GM21576 (cell line): ENCODE measurements around the gene KRT71.

Source experiments
- ATAC-seq: cut with Tn5 transposase; IDR thresholded peaks from one replicate; pipeline ENCODE4 v1.9.1; 2021; ENCODE audit warnings: mild to moderate bottlenecking, moderate library complexity; ENCODE audit not compliant: unreplicated experiment

Gene KRT71

DNA sequence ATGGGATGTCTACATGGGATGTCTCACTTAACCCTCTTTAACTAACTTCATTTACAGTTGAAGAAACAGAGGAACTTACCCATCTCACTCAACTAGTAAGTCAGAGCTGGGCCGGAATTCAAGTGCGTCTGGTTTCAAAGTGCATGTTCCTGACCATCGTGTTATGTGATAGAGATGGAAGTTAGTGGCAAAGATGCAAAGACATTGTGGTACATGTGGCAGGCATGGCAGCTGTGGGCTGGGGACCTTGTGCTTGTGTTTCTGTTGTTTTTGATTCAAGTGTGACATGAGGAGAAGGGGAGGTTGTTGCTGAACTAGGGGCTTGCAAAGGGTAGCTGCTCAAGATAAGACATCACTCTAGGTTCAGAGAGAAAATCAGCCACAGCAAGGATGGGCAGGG, 23.0 kb upstream of the KRT71 start:
- ATAC-seq = no peak

DNA sequence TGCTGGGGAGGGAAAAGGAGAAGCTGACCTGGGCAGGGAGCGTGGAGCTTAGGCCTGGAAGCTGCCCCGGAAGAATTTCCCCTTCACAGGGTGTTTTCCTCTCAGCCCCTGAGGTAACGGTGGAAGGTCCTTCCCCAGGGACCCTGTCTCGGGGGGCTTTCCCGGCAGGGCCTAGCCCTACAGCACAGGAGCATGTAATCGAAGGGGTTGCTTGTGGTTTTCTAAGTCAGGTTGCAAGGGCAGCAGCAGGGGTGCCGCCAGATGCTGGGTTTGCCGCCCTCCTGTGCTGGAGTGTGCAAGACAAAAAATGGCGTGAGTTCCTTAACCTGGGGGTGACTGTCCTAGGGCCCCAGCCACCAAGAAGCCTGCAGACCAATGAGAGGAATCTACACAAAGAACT, 22.3 kb upstream of the KRT71 start:
- no peak for ATAC-seq

DNA sequence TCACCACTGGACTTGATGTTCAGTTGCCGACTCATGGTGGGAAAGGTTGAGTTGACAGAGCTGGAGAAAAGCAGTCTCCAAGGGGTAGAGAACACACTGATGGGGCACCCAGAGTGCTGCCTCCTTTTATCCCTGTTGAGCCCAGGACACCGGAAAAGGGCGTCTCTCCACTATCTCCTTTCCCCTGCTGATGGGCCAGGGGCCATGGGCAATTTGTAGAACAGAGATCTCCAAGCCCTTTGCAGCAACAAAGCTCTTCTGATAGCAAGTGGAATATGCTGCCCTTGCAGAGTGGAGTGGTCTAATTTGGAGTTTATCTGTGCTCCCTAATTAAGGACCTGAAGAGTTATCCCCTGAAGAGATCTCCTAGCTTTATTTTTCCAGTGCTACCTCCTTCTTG, 20.8 kb upstream of the KRT71 start, which contains the start of gene KRT74:
Gene KRT74, minus strand, starts transcription at position 101 of the 400 bp plus-strand sequence. Its CDS starts 66 bp downstream, at position 35.
- no peak for ATAC-seq

DNA sequence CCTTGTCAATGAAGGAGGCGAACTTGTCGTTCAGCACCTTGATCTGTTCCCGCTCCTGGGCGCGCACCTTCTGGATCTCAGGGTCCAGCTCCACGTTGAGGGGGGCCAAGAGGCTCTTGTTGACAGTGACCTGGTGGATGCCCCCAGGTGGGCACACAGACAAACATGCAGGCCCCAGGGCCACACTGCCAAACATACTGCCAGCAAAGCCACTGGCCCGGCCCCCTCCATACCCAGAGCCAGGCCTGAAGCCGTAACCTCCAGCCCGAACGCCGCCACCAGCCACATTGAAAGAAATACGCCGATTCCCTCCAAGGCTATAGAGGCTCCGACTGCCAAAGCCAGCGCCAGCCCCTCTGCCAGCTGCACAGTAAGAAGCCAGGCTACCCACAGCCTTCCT, 20.4 kb upstream of the KRT71 start:
- ATAC-seq = no peak

DNA sequence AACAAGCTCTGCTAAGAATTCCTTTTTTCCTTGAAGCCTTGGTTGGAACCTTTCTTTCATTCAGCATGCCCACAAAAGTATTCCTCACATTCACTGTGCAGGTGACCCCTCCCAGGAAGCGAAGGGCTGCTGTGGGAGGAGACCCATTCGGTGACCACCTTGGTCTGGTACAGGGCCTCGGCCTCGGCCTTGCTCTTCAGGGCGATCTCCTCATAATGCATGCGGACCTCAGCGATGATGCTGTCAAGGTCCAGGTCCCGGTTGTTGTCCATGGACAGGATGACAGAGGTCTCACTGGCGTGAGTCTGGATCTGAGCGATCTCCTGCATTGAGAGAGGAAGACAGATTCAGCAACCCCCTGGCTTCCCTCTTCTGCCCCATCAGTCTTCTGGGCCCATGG, 17.6 kb upstream of the KRT71 start:
- ATAC-seq = no peak

DNA sequence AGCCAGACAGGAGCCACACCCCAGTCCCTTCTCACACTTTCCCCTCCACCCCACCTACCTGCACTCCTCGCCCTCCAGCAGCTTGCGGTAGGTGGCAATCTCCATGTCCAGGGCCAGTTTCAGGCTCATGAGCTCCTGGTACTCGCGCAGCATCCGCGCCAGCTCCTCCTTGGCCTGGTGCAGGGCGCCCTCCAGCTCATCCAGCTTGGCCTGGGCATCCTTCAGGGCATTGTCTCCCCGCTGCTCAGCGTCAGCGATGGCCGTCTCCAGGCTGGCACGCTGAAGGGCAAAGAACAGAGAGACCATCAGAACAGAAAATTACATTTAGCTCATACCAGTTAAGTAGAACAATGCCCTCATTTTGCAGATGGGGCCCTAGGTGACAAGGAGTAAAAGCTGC, 15.2 kb upstream of the KRT71 start:
- ATAC-seq = no peak

DNA sequence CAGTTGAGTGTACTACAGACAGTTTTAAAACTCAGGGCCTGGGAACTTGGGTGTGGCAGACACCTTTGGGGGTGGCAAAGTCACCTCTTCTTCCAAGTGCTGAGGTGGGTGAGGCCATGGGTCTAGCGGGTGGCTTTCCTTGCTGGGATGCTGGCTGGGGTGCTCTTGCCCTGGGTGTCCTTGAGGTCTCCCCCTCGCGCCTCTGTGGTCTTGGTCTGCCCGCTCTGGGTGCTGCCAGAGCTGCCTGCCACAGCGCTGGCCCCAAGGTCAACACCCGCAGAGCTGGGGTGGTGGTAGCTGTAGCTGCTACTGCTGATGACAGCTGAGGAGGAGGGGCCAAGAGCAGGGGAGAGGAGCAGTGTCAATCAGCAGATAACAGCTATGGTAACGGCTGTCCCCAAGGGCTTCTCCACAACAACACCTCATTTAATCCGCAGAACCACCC, 13.9 kb upstream of the KRT71 start:
- no peak for ATAC-seq

DNA sequence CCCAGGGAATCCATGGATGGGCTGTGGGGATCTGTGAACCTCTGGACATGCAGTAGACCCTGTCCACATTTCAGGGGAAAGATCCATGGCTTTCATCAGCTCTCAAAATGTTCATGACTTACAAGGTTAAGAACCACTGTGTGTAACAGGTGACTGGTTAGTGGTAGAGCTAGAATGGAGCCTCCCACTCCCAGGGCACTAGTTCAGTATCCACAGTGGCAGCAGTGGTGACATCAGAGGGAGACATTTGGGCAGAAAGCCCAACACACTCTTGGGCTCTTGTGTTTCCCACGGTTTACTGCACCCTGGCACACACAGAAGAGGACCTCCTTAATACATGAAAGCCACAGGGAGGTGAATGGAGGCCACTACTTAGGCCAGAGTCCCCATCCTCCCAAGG, 11.6 kb upstream of the KRT71 start:
- ATAC-seq = no peak

DNA sequence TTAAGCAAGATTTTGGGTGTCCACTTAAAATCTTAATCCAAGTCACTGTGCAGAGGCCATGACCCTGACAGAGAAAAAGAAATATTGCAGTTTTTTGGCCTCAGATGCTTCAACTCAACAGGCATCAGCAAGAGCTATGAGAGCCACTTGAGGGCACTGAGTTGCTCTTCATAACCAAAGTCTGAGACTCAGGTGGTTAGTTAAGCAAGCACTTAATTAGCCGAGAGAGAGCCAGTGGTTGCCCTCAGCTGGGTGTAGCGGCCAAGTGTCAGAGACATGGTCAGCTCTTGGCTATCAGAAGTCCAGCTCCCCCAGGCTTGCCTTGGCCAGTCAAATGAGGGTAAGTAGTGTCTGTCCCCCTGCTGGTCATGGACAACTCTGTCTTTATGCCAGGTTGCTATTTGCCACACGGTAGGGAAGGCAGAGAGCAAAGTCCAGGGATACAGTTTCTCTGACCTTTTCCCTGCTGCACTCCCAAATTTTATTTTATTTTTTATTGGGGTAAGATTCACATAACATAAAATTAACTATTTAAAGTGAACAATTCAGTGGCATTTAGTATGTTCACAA, 9.0 kb upstream of the KRT71 start:
- ATAC-seq = no peak

DNA sequence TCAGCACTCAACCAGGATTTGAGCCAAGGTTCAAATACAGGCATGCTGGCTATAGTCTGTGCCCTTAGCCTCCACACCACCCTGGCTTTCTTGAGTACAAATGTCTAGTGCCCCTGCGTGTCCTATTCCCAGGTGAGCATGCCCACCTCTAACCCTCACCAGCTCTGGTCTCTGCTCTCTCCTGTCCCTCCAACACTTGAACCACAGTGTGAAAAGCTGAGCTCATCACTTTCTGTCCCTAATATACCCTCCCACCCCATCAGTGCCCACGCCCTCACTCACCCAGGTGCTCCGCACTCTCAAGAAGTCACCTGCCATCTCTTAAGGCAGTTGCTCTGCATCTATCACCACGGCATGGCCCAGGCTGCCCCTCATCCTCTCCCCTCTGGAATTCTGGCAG, 7.0 kb upstream of the KRT71 start:
- ATAC-seq = no peak

DNA sequence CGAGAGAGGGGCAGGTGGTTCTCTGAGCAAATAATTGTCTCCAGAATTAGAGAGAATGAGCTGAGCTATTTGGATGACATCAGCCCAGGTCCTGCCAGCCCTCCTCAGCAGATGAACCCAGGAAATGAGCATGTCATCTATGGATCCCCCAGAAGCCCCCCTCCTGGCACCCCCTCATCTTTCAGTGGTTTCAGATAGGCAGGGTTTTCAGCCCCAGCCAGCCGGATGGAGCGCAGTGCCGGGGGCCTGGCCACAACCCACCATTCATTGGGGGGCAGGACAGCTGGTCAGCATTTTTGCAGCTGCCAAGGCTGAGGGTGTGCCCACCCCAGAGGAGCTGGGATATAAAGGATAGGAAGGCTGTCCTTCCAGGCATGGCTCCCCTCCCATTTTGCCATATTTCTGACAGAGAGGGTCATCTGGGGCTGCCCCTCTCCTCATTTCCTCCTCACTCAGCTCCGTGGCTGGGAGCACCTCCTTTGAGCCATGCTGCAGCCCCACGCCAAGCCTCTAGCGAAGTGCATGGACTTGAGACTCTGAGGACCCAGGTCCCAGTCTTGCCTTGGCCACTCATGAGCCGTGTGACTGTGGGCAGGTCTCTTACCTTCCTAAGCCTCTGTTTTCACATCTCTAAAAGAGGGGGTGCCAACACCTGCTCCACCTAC, 6.0 kb upstream of the KRT71 start:
- ATAC-seq = no peak

DNA sequence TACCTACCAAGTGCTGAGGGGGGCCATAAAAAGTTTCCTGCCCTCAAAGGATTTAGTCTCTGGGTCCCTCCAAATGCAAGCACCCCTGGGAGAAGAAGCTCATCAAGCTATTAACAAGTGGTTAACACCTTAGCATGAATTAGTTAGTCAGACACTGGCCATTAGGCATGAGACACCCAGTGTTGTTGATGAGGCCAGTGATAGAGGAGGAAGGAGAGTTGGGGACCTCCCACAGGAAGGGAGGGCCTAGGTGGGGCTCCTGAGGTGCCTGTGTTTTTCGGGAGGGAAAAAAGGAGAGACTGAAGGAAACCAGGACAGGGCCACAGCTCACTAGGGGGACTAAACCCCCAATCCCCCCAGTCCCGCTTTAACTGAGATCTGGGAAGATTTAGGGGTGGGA, 4.5 kb upstream of the KRT71 start:
- ATAC-seq = no peak

DNA sequence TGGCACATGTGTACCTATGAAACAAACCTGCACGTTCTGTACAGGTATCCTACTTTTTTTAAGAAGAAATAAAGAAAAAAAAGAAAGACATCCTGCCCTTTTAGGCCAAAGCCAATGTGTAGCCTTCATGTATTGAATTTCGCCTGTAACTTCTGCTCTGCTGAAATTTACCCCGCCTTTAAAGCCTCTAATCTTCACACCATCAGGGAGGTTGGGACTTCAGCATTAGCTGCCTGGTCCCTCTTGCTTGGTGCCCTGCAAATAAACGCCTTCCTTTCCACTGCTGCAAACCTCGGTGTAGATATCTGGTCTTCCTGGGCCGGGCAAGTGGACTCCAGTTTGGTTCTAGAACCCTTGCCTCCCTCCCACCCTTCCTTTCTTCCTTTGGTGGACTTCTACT, 2.6 kb upstream of the KRT71 start:
- ATAC-seq = no peak

DNA sequence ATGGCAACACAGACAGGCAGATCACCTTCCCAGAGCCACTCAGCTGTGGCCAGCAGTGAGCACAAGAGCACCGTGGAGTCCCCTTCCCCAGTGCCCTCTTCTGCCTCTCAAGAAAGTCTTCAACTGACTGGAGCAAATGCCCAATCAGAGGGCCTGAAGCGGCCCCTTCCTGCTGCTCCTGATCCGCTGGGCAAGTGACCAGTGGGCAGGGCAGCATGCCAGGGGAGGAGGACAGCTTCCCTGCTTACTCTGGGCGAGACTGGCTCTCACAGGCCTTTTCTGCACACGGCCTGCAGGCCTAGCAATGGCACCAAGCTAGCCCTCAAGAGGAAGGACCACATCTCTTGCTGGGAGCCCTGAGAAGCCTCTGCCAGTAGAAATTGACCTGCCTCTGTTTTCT, 890 bp downstream of the KRT71 start:
- no peak for ATAC-seq

DNA sequence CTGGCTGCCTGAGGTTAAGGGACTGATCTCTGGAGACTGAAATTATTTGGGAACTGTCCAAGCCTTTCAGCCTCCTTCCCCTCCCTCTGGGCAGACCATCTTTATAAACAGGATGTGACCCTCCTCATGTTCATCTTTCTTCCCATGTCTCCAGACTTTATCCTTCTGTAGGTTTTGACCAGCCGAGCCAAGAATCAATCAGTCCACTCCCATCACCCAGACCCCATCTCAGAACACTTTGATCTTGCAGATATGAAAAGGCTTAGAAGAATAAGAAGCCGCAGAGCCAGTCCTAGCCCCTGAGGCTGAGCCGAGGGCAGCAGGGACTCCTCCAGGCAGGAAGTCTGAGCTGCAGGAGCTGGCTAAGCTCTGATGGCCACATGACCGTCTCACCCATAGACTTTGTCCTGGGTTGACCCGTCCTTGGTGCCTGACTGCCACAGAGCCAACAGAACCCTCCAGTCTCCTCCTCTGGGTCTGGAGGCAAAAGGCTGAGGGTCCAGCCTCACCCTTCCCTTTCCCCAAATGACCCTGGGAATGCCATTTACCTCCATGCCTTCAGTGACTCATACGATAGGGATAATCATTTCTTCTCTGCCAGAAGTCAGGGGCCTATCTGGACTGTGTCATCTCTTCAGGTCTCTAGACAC, 1.6 kb downstream of the KRT71 start:
- no peak for ATAC-seq

DNA sequence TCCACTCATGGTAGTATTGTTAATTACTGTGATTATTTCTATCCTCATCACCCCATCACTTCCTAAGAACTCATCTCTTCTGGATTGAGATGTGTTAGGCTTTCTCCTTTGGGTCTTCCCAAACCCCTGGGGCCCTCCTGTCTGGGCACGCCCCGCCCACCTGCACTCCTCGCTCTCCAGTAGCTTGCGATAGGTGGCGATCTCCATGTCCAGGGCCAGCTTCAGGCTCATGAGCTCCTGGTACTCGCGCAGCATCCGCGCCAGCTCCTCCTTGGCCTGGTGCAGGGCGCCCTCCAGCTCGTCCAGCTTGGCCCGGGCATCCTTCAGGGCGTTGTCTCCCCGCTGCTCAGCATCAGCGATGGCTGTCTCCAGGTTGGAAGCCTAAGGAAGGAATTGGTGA, 6.8 kb downstream of the KRT71 start:
- no peak for ATAC-seq

DNA sequence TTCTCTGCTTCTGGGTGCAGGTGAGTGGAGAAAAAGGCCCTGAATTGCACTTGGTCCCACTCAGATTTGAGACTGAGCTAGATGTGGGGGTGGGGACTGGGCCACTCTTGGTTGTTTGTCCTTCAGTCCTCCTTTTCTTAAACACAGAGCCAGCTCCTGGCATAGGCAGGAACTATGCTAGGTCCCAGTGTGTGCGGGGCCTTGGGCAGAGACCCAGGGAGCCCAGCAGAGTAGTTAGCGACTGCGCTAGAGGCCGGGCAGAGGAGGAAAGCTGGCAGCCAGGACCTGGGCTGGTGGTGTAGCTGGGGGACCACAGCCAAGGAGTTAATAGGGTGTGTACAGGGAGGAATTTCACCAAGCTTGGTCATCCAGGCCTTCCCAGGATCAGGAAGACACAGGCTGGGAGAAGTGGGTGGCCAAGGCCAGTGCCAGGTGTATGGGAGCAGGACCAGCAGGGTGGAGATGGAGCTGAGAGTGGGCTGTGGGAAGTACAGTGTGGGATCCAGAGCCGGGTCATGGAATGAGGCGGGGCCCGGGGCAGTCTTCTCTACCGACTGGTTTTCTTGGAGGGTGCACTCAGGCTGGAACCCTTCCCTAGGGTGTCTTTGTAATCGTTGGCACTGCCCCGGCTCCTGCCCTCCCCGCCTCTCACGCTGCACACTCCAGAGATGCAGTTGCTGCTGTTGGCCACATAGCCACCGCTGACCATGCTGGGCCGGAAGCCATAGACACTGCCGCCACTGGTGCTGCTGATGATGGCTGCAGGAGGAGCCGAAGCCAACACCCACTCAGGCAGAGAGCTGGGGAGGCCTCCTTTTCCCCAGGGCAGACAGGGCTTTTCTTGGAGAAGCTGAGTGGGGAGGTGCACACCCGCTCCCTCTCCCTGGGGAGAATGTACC, 8.7 kb downstream of the KRT71 start:
- ATAC-seq = no peak

DNA sequence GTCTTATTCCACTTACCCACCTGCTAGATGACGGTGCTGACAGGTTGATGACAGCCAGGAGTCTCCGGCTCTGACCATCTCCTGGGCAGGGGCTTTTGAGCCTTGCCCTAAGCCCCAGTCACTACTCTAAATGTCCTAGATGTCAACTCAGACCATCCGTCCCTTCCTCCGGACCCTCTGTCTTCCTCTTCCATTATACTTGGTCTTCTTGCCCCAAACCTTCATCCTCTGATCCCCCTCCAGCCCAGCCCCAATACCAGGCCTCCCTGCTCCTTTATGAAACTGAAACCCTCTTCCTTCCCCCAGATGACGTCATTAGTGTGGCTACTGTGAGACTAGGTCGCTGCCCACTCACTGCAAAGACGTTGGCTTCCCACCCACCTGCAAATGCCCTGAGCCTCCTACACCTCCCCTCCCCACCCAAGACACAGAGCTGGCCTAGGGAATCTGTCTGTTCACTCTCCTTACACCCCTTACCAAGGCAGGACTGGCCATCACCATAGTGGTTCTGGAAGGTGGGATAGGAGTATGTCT, 10.1 kb downstream of the KRT71 start:
- no peak for ATAC-seq

DNA sequence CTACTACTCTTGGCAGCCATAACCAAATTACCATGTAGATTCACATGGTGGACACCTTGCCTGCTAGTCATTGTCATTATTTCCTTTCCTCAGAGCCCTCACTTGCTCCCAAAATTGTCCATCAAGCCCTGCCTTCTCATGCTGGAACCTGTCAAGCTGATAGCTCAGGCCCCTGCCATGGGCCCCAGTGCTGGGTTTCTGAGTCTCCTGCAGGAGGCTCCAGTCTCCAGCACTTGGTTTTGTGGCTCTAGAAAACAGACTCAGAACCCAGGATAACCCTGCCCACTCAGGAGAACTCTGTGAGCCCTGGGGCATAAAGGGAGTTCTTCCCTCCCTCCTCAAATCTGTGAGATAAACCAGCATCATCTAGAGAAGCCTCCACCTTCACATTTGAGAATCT, 10.8 kb downstream of the KRT71 start:
- ATAC-seq = no peak

DNA sequence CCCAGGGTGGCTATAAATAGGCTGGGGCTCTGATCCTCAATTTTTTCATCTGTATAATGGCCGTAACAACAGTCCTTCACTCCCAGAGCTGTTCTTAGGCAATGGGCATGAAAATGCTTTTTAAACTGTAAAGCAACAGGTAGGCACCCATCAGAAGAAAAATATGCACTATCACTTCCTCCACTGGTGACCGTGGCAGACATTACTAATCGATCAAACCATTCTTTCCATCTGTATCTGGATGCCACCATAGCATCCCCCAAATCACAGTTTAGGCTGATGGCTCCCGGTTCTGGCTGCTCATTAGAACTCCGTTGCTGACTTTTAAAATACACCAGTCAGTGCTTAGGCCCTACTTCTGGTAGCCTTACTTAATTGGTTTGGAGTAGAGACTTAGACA, 11.2 kb downstream of the KRT71 start:
- ATAC-seq = no peak

DNA sequence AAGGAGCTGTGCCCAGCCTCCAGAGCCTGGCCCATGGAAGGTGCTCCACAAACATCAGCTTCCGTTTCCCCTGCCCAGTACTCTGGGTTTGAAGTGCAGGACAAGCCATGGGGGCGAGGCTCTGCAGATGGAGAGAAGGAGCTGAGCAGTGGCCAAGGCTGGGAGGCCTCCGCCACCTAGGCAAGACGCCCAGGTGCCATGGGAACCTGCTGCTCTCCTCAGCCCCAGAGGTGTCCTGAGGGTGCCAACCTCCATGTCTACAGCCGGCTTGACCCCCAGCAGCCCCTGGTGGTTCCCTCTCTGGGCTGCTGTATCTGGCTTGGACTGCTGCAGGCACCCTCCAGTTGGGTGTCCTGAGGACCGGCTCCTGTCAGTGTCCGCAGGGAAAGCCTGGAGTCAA, 12.4 kb downstream of the KRT71 start:
- ATAC-seq = no peak
